ENCODE measurements around the gene C2orf69. TPM values are rescaled to one million over a fixed set of nuclear protein-coding genes. Genes with fewer than 3 reads are reported as not detected.
A peak's percentile ranks its signal among the peaks of the same experiment; 100 is the strongest.

Gene C2orf69, protein sequence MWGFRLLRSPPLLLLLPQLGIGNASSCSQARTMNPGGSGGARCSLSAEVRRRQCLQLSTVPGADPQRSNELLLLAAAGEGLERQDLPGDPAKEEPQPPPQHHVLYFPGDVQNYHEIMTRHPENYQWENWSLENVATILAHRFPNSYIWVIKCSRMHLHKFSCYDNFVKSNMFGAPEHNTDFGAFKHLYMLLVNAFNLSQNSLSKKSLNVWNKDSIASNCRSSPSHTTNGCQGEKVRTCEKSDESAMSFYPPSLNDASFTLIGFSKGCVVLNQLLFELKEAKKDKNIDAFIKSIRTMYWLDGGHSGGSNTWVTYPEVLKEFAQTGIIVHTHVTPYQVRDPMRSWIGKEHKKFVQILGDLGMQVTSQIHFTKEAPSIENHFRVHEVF
- polyA plus RNA-seq, result 1 to 10 TPM; 3.4 to 4.6 TPM

GRCh38 chr2:199911052-199911876 is at the start of gene C2orf69:
TSS of gene C2orf69 (plus strand) at chr2:199911293. CDS start at chr2:199911439, 146 bp downstream.
- Histone ChIP-seq H3K9me3 (ENCODE audit: control insufficient read depth in 2 of 2, insufficient read depth in 1 of 2, low read depth in 1 of 2, low read length in 1 of 2) (no peaks in the 10 kb centered on the region), H3K4me1 (ENCODE audit: control insufficient read depth in 2 of 2, insufficient read depth in 2 of 2, low read length in 1 of 2) (no peaks in the 10 kb centered on the region), H3K36me3 (ENCODE audit: control insufficient read depth in 2 of 2, insufficient read depth in 2 of 2, low read length in 1 of 2) (no peaks in the 10 kb centered on the region), H3K27ac (ENCODE audit: low read depth in 2 of 2, low read length in 1 of 2) (peak within 1 kb of the TSS; percentile 99 to 100), H3K4me3 (ENCODE audit: low read depth in 1 of 2, low read length in 2 of 2) (peak within 1 kb of the TSS; percentile 79 to 90), H3K27me3 (ENCODE audit: control insufficient read depth in 1 of 2, insufficient read depth in 2 of 2, low read length in 2 of 2) (no peaks in the 10 kb centered on the region)
- WGBS, 2 donors, result 0% methylated on average over 85 of the region's 85 CpGs

GRCh38 chr2:199862788-199863187 is 48.3 kb upstream of the C2orf69 start:
- no peaks in the 10 kb centered on the region for H3K36me3 ChIP-seq (ENCODE audit: control insufficient read depth in 2 of 2, insufficient read depth in 2 of 2, low read length in 1 of 2)
- no peak overlapping the region for H3K27ac ChIP-seq (ENCODE audit: low read depth in 2 of 2, low read length in 1 of 2)
- no peak overlapping the region for H3K4me3 ChIP-seq (ENCODE audit: low read depth in 1 of 2, low read length in 2 of 2)
- no peaks in the 10 kb centered on the region for H3K9me3 ChIP-seq (ENCODE audit: control insufficient read depth in 2 of 2, insufficient read depth in 1 of 2, low read depth in 1 of 2, low read length in 1 of 2)
- WGBS, 2 donors, result 53 to 56% methylated on average over 3 of the region's 3 CpGs
- H3K4me1 ChIP-seq (ENCODE audit: control insufficient read depth in 2 of 2, insufficient read depth in 2 of 2, low read length in 1 of 2), result no peaks in the 10 kb centered on the region
- H3K27me3 ChIP-seq (ENCODE audit: control insufficient read depth in 1 of 2, insufficient read depth in 2 of 2, low read length in 2 of 2), result no peaks in the 10 kb centered on the region

DNA sequence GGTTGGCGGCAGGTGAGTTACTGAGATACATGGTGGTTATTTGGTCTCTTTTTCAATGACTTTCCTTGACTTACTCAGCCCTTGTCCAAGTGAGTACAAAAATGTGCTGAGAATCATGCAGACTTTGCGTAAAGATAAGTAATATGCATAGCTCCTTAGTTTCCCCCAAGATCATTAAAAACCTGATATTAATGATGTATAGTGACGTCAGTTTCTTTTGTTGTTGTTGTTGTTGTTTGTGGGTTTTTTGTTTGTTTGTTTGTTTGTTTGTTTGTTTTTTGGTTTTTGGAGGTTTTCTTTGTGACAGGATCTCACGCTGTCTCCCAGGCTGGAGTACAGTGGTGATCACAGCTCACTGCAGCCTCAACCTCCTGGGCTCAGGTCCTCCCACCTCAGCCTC is 45.2 kb upstream of the C2orf69 start:
- H3K27me3 ChIP-seq (ENCODE audit: control insufficient read depth in 1 of 2, insufficient read depth in 2 of 2, low read length in 2 of 2), result no peaks in the 10 kb centered on the region
- H3K4me3 ChIP-seq (ENCODE audit: low read depth in 1 of 2, low read length in 2 of 2), result no peak overlapping the region
- no peaks in the 10 kb centered on the region for H3K9me3 ChIP-seq (ENCODE audit: control insufficient read depth in 2 of 2, insufficient read depth in 1 of 2, low read depth in 1 of 2, low read length in 1 of 2)
- H3K36me3 ChIP-seq (ENCODE audit: control insufficient read depth in 2 of 2, insufficient read depth in 2 of 2, low read length in 1 of 2), result no peaks in the 10 kb centered on the region
- H3K4me1 ChIP-seq (ENCODE audit: control insufficient read depth in 2 of 2, insufficient read depth in 2 of 2, low read length in 1 of 2), result no peaks in the 10 kb centered on the region
- WGBS, 2 donors, result 94 to 97% methylated on average over 4 of the region's 4 CpGs
- H3K27ac ChIP-seq (ENCODE audit: low read depth in 2 of 2, low read length in 1 of 2), result no peak overlapping the region

GRCh38 chr2:199868431-199869226 is 42.5 kb upstream of the C2orf69 start:
- H3K27ac ChIP-seq (ENCODE audit: low read depth in 2 of 2, low read length in 1 of 2), result no peak overlapping the region
- no peaks in the 10 kb centered on the region for H3K9me3 ChIP-seq (ENCODE audit: control insufficient read depth in 2 of 2, insufficient read depth in 1 of 2, low read depth in 1 of 2, low read length in 1 of 2)
- no peaks in the 10 kb centered on the region for H3K4me1 ChIP-seq (ENCODE audit: control insufficient read depth in 2 of 2, insufficient read depth in 2 of 2, low read length in 1 of 2)
- H3K4me3 ChIP-seq (ENCODE audit: low read depth in 1 of 2, low read length in 2 of 2), result no peak overlapping the region
- 57 to 62% methylated on average over 5 of the region's 5 CpGs for WGBS, 2 donors
- no peaks in the 10 kb centered on the region for H3K36me3 ChIP-seq (ENCODE audit: control insufficient read depth in 2 of 2, insufficient read depth in 2 of 2, low read length in 1 of 2)
- H3K27me3 ChIP-seq (ENCODE audit: control insufficient read depth in 1 of 2, insufficient read depth in 2 of 2, low read length in 2 of 2), result no peaks in the 10 kb centered on the region

- no peaks in the 10 kb centered on the region for H3K36me3 ChIP-seq (ENCODE audit: control insufficient read depth in 2 of 2, insufficient read depth in 2 of 2, low read length in 1 of 2)
- no peaks in the 10 kb centered on the region for H3K9me3 ChIP-seq (ENCODE audit: control insufficient read depth in 2 of 2, insufficient read depth in 1 of 2, low read depth in 1 of 2, low read length in 1 of 2)
- no peaks in the 10 kb centered on the region for H3K27me3 ChIP-seq (ENCODE audit: control insufficient read depth in 1 of 2, insufficient read depth in 2 of 2, low read length in 2 of 2)
- 71 to 82% methylated on average over 1 of the region's 1 CpG for WGBS, 2 donors
- no peak overlapping the region for H3K27ac ChIP-seq (ENCODE audit: low read depth in 2 of 2, low read length in 1 of 2)
- H3K4me3 ChIP-seq (ENCODE audit: low read depth in 1 of 2, low read length in 2 of 2), result no peak overlapping the region
- H3K4me1 ChIP-seq (ENCODE audit: control insufficient read depth in 2 of 2, insufficient read depth in 2 of 2, low read length in 1 of 2), result no peaks in the 10 kb centered on the region
These were observed 41.9 kb upstream of the C2orf69 start for GRCh38 chr2:199869227-199869541.

DNA sequence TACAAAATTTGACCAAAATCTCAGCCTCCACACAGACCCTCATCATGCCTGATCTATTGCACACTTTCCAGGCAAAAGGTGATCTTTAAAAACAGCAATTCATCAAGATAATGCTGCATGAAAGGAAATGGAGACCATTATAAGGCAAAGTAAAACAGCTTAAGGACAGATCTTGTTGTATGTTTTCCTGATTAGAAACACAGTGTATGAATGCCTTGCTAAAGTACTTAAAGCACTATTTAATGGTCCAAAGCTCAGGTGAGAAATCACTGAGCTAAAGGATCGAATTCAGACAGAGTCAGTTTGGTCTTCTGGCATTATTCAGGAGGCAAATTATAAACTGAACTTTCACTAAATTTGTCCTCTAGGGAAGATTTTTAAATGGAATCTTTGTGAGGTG is 41.4 kb upstream of the C2orf69 start:
- Histone ChIP-seq H3K4me3 (ENCODE audit: low read depth in 1 of 2, low read length in 2 of 2) (no peak overlapping the region), H3K36me3 (ENCODE audit: control insufficient read depth in 2 of 2, insufficient read depth in 2 of 2, low read length in 1 of 2) (no peaks in the 10 kb centered on the region), H3K27ac (ENCODE audit: low read depth in 2 of 2, low read length in 1 of 2) (no peak overlapping the region), H3K27me3 (ENCODE audit: control insufficient read depth in 1 of 2, insufficient read depth in 2 of 2, low read length in 2 of 2) (no peaks in the 10 kb centered on the region), H3K4me1 (ENCODE audit: control insufficient read depth in 2 of 2, insufficient read depth in 2 of 2, low read length in 1 of 2) (no peaks in the 10 kb centered on the region), H3K9me3 (ENCODE audit: control insufficient read depth in 2 of 2, insufficient read depth in 1 of 2, low read depth in 1 of 2, low read length in 1 of 2) (no peaks in the 10 kb centered on the region)
- 52 to 67% methylated on average over 1 of the region's 1 CpG for WGBS, 2 donors

DNA sequence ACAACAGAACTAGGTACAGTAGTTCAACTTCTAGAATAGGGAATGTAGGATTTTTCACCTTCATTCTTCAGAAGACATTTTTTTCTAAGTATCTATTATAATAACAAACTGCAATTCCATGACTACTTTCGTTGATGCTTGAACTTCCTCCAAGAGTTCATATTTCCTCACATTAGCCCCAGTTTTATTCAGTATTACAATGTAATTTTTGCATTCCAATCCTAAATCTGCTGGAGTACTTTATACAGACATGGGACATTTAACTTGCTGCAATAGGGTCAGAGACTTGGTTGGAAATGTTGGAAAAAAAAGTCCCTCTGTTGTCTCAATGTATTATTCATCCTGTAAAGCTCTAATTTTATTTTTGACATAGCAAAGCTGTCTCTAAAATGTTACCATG is 40.5 kb upstream of the C2orf69 start:
- H3K36me3 ChIP-seq (ENCODE audit: control insufficient read depth in 2 of 2, insufficient read depth in 2 of 2, low read length in 1 of 2), result no peaks in the 10 kb centered on the region
- no peaks in the 10 kb centered on the region for H3K9me3 ChIP-seq (ENCODE audit: control insufficient read depth in 2 of 2, insufficient read depth in 1 of 2, low read depth in 1 of 2, low read length in 1 of 2)
- no peaks in the 10 kb centered on the region for H3K4me1 ChIP-seq (ENCODE audit: control insufficient read depth in 2 of 2, insufficient read depth in 2 of 2, low read length in 1 of 2)
- WGBS, 2 donors, result 43 to 45% methylated on average over 1 of the region's 1 CpG
- H3K4me3 ChIP-seq (ENCODE audit: low read depth in 1 of 2, low read length in 2 of 2), result no peak overlapping the region
- H3K27ac ChIP-seq (ENCODE audit: low read depth in 2 of 2, low read length in 1 of 2), result no peak overlapping the region
- H3K27me3 ChIP-seq (ENCODE audit: control insufficient read depth in 1 of 2, insufficient read depth in 2 of 2, low read length in 2 of 2), result no peaks in the 10 kb centered on the region

DNA sequence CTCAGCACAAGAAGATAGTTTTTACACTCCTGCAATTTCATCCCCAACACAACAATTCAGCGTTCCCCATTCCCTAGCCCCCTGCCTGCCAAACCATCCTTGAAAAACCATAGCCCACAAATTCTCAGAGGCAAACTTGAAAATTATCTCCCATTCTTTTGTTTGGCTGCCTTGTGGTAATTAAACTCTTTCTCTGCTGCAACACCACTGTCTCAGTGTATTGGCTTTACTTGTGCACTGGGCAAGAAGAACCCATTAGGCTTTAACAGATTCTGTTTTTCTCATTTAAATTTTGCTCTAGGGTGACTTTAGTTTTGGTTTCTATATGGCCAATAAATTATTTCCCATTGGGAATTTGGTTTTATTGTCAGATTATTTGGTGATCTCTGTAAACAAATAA is 36.9 kb upstream of the C2orf69 start:
- Histone ChIP-seq H3K27me3 (ENCODE audit: control insufficient read depth in 1 of 2, insufficient read depth in 2 of 2, low read length in 2 of 2) (no peaks in the 10 kb centered on the region), H3K4me1 (ENCODE audit: control insufficient read depth in 2 of 2, insufficient read depth in 2 of 2, low read length in 1 of 2) (no peaks in the 10 kb centered on the region), H3K27ac (ENCODE audit: low read depth in 2 of 2, low read length in 1 of 2) (no peak overlapping the region), H3K36me3 (ENCODE audit: control insufficient read depth in 2 of 2, insufficient read depth in 2 of 2, low read length in 1 of 2) (no peaks in the 10 kb centered on the region), H3K9me3 (ENCODE audit: control insufficient read depth in 2 of 2, insufficient read depth in 1 of 2, low read depth in 1 of 2, low read length in 1 of 2) (no peaks in the 10 kb centered on the region), H3K4me3 (ENCODE audit: low read depth in 1 of 2, low read length in 2 of 2) (no peak overlapping the region)
- 90 to 95% methylated on average over 1 of the region's 1 CpG for whole genome bisulfite sequencing, 2 donors

DNA sequence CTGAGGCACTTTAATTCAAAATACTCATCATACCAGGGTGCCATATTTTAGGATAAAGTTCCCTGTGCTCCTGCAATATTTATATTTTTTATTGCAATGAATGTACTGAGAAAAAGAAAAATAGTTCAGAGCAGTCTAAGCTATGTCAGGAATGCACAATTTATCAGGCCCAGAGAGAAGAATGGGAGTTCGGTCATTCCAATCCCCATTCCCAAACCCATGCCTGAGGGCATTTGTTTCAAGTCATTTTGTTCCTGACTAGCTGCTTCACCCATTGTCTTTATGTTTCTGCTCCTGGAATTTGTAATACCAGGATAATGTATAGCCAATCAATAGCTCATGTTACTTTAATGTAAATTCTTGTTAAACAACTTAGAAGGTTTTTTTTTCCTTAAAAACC is 35.7 kb upstream of the C2orf69 start:
- Histone ChIP-seq H3K9me3 (ENCODE audit: control insufficient read depth in 2 of 2, insufficient read depth in 1 of 2, low read depth in 1 of 2, low read length in 1 of 2) (no peaks in the 10 kb centered on the region), H3K27ac (ENCODE audit: low read depth in 2 of 2, low read length in 1 of 2) (no peak overlapping the region), H3K36me3 (ENCODE audit: control insufficient read depth in 2 of 2, insufficient read depth in 2 of 2, low read length in 1 of 2) (no peaks in the 10 kb centered on the region), H3K4me1 (ENCODE audit: control insufficient read depth in 2 of 2, insufficient read depth in 2 of 2, low read length in 1 of 2) (no peaks in the 10 kb centered on the region), H3K4me3 (ENCODE audit: low read depth in 1 of 2, low read length in 2 of 2) (no peak overlapping the region), H3K27me3 (ENCODE audit: control insufficient read depth in 1 of 2, insufficient read depth in 2 of 2, low read length in 2 of 2) (no peaks in the 10 kb centered on the region)
- 76 to 85% methylated on average over 1 of the region's 1 CpG for WGBS, 2 donors
